GM18519 (cell line): Measurements from ENCODE around the gene GFI1B.
"Not testable (repeated sequence)": the region's sequence is repeated elsewhere in the genome, so short reads cannot be mapped to it uniquely, and the experiment has no call there.

Experiments
- ATAC-seq: cut with Tn5 transposase; IDR thresholded peaks from one replicate; pipeline ENCODE4 v1.9.1; 2021; ENCODE audit warnings: mild to moderate bottlenecking, moderate library complexity; ENCODE audit not compliant: unreplicated experiment, low FRiP score

GFI1B gene

DNA sequence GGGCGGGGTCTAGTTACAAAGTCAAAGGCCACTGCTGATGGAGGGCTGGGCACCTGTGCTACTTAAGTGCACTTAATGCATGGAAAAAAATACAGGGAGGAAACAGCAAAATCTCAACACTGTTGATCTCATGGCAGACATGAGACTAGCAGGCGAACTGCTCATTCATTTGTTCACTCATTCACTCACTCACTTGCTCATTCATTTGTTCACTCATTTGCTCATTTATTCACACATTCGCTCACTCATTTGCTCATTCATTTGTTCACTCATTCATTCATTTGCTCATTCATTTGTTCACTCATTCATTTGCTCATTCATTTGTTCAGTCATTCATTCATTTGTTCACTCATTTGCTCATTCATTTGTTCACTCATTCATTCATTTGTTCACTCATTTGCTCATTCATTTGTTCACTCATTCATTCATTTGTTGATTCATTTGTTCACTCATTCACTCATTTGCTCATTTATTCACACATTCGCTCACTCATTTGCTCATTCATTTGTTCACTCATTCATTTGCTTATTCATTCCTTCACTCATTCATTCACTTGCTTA, 11.6 kb downstream of the GFI1B start:
- not testable (repeated sequence) for ATAC-seq

- no peak for ATAC-seq
These were observed 12.3 kb downstream of the GFI1B start for GRCh38 chr9:132990781-132991180.

DNA sequence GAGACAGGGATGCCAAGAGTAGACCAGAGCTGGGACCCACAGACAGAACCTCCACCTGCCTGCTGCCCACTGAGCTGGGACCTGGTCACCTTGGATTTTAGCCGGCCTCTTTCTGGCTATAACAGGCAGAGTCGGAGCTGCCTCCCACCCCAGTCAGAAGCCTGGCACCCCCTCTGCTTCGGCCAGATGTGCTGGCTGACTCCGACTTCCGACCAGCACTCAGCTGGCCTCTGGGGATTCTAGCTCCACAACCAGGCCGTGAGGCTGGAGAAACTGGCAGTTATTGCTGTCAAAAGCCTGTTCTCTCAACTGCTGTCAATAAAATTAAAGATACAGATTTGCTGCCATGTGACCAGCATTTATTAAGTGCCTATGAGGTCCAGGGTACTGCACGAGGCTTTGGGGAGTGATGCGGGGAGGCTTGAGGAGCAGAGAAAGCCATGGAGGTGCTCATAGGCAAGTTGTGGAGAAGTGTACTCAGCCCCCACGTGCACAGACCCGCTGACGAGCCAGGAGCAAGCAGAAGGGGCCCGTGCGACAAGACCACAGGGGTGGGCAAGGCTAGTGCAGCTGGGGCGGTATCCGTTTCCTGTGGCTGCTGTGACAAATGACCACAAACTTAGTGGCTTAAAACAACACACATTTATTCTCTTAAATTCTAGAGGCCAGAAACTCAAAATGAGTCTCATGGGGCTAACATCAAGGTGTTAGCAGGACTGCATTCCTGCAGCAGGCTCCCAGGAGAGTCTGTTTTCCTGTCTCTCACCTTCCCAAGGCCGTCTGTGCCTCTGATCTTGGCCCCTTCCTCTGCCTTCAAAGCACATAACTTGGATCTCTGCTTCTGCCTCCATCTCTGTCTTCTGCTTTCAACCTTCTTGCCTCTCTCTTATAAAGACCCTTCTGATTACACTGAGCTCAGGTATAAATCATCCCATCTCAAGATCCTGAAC, 13.1 kb downstream of the GFI1B start:
- ATAC-seq, result no peak

GRCh38 chr9:132993511-132993939, 15.0 kb downstream of the GFI1B start:
- ATAC-seq, result no peak

DNA sequence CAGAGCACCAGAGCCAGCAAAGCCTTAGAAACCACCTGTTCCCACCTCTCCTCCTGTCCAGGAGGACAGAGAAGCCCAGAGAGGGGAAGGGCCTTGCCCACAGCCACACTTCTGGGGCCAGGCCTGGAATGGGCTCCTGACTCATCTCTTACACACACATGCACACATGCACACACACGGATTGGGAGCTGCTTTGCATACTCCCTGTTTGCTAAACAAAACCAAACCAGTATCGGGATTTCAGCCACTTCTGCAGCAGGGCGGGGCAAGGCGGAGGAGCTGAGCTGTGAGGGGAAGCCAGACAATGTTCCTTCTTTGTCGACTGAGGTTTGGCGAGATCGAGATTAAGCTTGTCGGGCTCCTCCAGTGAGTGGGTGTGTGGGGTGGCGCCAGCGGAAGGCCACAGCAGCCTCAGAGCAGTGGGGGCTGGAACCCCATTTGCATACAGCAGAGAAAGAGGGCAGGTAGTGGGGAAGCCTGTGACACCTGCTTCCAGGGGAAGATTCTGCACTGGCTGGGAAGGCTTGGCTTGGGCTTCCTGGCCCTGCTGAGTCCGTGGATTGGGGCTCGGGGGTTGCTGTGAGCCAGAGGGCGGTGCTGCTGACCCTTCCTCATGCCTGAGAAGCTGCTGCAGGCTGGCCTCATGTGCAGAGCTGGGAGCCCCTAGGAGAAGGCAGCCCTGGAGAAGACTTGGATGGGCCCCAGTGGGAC, 16.1 kb downstream of the GFI1B start:
- ATAC-seq, result no peak

DNA sequence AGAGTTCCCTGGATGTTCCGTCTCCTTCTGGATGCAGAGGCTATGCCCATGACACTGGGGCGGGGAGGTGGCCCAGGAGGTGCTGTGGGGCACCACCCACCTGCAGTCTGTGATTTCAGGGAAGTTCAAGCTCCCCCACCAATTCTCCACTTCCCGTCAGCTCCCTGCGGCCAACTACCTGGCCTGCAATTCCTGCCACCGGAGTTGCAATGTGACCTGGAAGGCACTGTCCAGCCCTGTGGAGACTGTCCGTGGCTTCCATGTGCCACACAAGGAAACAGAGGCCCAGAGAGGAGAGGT, 16.6 kb downstream of the GFI1B start:
- no peak for ATAC-seq

DNA sequence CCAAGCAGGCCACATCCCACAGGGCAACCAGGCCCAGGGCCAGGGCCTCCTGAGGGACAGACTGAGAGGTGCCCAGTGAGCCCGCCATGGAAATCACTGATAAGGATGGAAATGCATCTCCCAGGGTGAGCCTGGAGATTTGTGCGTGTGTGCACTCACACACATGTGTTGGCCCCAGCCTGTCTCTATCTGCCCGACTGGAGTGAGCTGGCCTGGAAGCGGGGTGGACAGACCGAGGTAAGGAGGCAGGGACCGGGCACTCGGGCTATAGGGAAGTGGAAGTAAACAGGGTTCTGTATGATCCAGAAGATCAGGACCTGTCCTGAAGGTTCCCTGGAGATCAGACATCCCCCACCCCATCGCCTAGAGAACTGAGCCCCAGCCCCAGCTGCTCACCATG, 17.4 kb downstream of the GFI1B start:
- no peak for ATAC-seq

DNA sequence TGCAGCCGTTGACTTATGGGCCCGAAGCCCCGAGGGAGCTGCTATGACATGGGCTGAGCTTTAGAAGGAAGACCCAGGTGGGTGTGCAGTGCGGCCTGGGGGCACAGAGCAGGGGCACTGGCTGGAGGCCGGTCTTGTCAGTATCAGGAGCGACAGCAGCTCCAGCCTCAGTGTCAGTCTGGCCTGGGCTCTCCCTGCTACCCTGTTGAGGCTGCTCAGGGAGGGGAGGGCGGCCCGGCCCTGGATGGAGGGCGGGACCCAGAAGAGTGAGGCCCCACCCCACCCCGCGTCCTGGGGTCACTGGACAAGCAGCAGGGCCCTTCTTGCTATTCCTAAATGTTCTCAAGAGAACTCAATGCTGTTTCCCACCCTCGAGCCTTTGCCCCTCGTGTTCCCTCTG, 18.0 kb downstream of the GFI1B start:
- ATAC-seq, result no peak

DNA sequence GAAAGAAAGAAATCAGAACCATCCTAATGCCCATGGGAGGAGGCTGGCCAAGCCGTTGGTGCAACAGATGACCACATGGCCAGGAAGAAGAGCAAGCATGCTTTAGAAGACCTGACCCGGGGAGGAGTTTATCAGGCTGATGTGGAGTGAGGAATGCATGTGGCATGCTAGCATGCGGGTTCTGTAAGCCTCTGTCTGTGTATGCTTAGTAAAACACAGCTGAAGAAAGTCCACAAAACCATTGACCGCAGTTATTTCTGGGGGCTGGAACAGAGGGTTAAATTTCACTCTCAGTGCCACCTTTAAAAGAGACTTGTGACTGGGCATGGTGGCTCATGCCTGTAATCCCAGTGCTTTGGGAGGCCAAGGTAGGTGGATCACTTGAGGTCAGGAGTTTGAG, 19.1 kb downstream of the GFI1B start:
- ATAC-seq, result no peak

- ATAC-seq, result not testable (repeated sequence)
These were observed 19.7 kb downstream of the GFI1B start for GRCh38 chr9:132998221-132998620.

DNA sequence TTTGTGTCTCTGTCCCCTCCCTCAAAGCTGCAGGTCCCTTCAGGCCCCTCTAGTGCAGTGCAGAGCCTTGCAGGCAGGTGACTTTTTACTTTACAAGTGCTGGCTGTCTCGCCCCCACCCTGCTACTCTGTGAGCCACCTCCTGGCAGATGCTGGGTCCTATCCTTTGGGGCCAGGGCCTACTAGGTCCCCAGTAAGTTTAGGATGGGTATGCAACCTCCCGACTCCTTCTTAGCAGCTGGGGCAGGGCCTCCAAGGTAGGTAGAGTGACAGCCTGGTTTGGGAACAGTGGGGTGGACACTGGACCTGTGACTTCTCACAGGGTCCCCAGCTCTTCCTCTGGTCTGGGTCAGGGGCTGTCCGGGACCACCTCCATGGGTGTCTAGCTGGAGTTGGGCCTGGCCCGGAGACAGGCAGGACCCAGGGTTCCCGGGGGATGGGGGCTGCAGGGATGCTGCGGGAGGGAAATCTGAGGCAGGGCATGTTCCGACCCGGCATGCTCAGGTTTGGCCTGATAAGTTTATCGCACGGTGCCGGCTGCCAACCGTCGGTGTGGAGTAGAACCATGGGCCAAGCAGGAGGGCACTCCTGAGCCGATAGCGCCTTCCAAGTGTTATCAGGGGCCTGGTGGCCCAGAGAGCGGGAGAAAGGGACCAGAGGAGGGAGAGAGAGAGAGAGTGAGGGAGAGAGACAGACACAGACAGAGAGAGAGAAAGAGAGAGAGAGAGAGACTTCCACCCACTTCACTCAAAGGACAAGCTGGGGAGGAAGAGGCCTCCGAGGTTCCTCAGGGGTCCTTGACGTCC, 20.5 kb downstream of the GFI1B start:
- no peak for ATAC-seq

- ATAC-seq, result no peak
These were observed 23.9 kb downstream of the GFI1B start for GRCh38 chr9:133002147-133003070.

- no peak for ATAC-seq
These were observed 24.6 kb downstream of the GFI1B start for GRCh38 chr9:133003071-133003461.

DNA sequence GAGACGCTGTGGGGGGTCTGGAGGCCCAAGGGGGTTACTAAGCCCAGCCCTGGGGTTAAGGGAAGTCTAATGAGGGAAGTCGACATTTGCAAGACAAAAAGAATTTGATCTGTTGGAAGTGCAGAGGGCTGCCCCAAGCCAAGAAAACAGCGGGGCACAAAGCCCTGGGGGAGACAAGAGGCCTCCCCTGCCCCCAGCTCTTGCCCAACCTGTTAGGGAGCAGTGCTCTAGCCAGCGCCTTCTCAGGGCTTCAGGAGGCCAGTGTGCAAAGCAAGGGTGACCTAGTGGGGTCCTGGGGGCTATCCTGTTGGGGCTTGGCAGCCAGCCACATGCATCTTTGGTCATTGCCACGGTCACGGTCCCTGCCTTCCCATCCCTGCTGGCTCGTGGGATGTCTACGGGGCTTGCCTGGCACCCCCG, 25.2 kb downstream of the GFI1B start:
- ATAC-seq, result no peak

GRCh38 chr9:133004091-133004998, 25.9 kb downstream of the GFI1B start:
- ATAC-seq, result no peak

DNA sequence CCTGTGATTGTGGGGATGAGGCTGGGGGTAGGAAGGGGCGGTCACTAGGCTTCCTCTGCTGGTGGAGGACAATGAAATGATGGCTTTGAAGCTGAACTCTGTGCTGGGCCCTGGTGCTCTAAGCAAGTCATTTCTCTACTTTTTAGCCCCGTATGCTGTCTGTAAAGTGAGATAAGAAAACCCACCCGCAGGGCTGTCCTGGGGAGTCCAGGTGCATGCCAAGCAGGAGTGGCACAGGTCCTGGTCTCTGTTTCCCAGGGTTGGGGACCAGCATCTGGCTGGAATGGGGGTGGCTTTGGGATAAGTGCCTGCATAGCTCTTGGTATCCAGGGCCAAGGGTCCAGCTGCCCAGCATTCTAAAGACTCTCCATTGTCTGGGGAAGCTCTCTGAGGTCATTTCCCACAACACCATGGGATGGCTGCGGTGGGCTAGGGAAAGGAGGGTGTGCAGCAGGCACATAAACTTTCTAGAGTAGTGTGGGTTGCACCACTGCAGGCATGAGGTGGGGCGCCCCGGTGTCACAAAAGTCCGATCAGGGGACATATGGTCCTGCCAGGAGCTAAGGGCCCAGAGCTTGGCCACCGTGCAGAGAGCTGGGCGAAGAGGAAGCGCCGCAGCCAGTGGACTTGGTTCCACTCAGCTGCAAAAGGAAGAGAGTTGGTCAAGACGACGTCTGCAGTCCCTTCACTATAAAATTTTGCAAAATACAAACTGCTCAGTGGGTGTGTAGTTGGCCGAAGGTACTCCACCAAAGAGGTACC, 26.7 kb downstream of the GFI1B start:
- ATAC-seq, result no peak

DNA sequence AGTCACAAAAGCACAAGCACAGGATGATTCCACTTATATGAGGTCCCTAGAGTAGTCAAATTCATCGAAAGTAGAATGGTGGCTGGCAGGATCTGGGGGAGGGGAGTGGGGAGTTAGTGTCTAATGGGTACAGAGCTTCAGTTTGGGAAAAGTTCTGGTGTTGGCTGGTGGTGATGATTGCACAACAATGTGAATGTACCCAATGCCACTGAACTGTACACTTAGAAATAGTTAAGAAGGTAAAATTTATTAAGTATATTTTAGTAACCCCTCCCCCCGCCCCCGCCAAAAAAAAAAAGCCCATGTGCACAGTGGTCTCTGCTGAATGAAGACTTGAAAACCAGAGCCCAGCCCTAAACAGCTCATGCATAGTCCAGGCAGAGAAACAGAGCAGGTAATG, 27.5 kb downstream of the GFI1B start:
- no peak for ATAC-seq
